ENCODE measurements around the gene FAAP24.

DNA sequence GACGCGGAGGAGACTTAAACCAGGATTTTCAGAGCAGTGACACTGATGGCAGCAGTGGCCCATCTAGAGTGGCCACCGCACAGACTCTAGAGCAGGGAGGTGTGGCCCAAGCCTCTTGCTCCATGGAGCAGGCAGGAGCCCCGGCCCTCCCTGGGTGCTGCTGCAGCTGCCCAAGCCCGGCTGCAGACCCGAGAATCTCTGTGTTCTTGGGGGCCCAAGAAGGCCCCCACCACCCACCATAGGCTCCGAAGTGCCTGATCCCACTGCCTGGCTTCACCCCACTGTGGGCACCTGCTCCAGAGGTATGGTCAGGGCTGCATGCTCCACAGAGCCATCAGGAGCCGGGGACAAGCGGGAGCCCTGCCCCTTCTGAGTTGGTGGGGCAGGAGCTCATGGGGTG is 36.4 kb upstream of the FAAP24 start:
- TF ChIP-seq CTCF (conservative IDR thresholded peaks at IDR 0.05; ENCODE audit: low read depth in 2 of 2), result no peak
- no peak for TF ChIP-seq POLR2AphosphoS5 (IDR thresholded peaks at IDR 0.05; ENCODE audit: low read depth)
- TF ChIP-seq, protein P1, sequence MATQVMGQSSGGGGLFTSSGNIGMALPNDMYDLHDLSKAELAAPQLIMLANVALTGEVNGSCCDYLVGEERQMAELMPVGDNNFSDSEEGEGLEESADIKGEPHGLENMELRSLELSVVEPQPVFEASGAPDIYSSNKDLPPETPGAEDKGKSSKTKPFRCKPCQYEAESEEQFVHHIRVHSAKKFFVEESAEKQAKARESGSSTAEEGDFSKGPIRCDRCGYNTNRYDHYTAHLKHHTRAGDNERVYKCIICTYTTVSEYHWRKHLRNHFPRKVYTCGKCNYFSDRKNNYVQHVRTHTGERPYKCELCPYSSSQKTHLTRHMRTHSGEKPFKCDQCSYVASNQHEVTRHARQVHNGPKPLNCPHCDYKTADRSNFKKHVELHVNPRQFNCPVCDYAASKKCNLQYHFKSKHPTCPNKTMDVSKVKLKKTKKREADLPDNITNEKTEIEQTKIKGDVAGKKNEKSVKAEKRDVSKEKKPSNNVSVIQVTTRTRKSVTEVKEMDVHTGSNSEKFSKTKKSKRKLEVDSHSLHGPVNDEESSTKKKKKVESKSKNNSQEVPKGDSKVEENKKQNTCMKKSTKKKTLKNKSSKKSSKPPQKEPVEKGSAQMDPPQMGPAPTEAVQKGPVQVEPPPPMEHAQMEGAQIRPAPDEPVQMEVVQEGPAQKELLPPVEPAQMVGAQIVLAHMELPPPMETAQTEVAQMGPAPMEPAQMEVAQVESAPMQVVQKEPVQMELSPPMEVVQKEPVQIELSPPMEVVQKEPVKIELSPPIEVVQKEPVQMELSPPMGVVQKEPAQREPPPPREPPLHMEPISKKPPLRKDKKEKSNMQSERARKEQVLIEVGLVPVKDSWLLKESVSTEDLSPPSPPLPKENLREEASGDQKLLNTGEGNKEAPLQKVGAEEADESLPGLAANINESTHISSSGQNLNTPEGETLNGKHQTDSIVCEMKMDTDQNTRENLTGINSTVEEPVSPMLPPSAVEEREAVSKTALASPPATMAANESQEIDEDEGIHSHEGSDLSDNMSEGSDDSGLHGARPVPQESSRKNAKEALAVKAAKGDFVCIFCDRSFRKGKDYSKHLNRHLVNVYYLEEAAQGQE (IDR thresholded peaks at IDR 0.05; ENCODE audit: unreplicated experiment), result no peak
- TF ChIP-seq EZH2 (IDR thresholded peaks at IDR 0.05; ENCODE audit: low read depth, unreplicated experiment), result no peak
- no peak for TF ChIP-seq JUNB (IDR thresholded peaks at IDR 0.05; ENCODE audit: unreplicated experiment)
